ENCODE measurements around the gene ACTN4.

GRCh38 chr19:38734426-38735256, 87.2 kb downstream of the ACTN4 start:
- no peak for TF ChIP-seq CTCF (IDR thresholded peaks at IDR 0.05)
- TF ChIP-seq ZFX (IDR thresholded peaks at IDR 0.05; ENCODE audit: borderline replicate concordance): no peak
